Uterus (tissue), 4 donors: ENCODE data around the gene ODR4. TPM values are rescaled to one million over a fixed set of nuclear protein-coding genes. Genes with fewer than 3 reads are reported as not detected.
"Not testable (repeated sequence)": the region's sequence is repeated elsewhere in the genome, so short reads cannot be mapped to it uniquely, and the experiment has no call there.

Experiments used
- DNase-seq, 2 donors: peaks; one replicate each; pipeline ENCODE4 v3.0.0-alpha.2; 2019 to 2020
- H3K27ac ChIP-seq, 2 donors: fragments of 200-600 bp; sonication (generic); 1 replicate in 1 of 2; 2 replicates in 1 of 2; pipeline ENCODE4 v1.5.1; 2016 to 2018
- H3K27me3 ChIP-seq, 2 donors: fragments of 200-600 bp; sonication (generic); one replicate each; pipeline ENCODE4 v1.5.1; 2018 to 2019; ENCODE audit warnings: control low read depth in 1 of 2
- H3K36me3 ChIP-seq, 2 donors: fragments of 200-600 bp; sonication (generic); one replicate each; pipeline ENCODE4 v1.5.1; 2019; ENCODE audit warnings: control low read depth in 1 of 2
- H3K4me1 ChIP-seq, 2 donors: fragments of 200-600 bp; sonication (generic); one replicate each; pipeline ENCODE4 v1.5.1; 2018 to 2019; ENCODE audit warnings: control low read depth in 1 of 2
- H3K4me3 ChIP-seq, 2 donors: fragments of 200-600 bp; sonication (generic); 1 replicate in 1 of 2; 2 replicates in 1 of 2; pipeline ENCODE4 v1.5.1; 2018 to 2019; ENCODE audit warnings: mild to moderate bottlenecking in 1 of 2
- H3K9me3 ChIP-seq, 2 donors: fragments of 200-600 bp; sonication (generic); one replicate each; pipeline ENCODE4 v1.5.1; 2019; ENCODE audit warnings: control low read depth in 1 of 2
- POLR2A ChIP-seq, 2 donors: fragments of 450-650 bp; IDR thresholded peaks; one replicate each; pipeline ENCODE4 v1.6.1; 2016; ENCODE audit warnings: antibody characterized with exemption in 2 of 2, mild to moderate bottlenecking in 1 of 2, moderate library complexity in 1 of 2
- intact Hi-C: fragments of 100-400 bp; cut with DNase I; formaldehyde crosslinking; loops from one replicate; pipeline ENCODE4 v1.15.1; 2023; ENCODE audit warnings: low total_unique reads
- total RNA-seq, 4 donors: library from RNA; depleted of rRNA in 3 of 4; stranded (reverse); fragments of >200 nt in 3 of 4; gene quantifications; one replicate each; pipeline versions ENCODE4 v1.1.0 to v1.2.4, GENCODE V29; 2014 to 2023
- TF ChIP-seq, protein P1 (sequence below), 4 experiments: fragments of 200-600 bp in 2 of 4; fragments of 450-650 bp in 2 of 4; sonication (generic) in 2 of 4; IDR thresholded peaks; one replicate each; pipeline ENCODE4 v1.5.1; 2016 to 2019; ENCODE audit warnings: antibody characterized with exemption in 4 of 4, mild to moderate bottlenecking in 2 of 4, moderate library complexity in 1 of 4
- donor health status: DM: yes; HTN: yes; CAD: no.

ODR4 gene
- total RNA-seq, 4 donors from 2014 or later, result 4.6 to 39.4 (median 17.7) TPM

DNA sequence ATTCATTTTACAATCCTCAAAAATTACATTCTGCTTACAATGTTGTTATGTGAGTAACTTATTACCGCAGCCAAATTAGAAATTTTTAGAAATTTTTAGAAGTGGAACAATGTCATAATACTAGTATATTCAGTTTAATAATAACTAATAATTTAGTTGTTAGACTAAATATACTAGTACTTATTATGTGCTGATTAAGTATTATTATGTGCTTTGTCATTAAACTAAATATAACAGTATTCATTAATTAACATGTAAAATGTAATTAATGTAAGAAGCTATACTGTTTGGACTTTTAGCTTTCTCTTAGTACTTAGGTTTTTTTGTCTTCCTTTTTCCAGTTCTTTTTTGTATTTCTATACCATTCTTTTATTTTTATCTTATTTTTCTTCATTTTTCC, 15.3 kb downstream of the ODR4 start:
- no peak overlapping the region for H3K4me3 ChIP-seq
- no peaks in the 10 kb centered on the region for H3K27me3 ChIP-seq
- no peaks in the 10 kb centered on the region for H3K9me3 ChIP-seq
- no peaks in the 10 kb centered on the region for H3K4me1 ChIP-seq
- no peak for TF ChIP-seq POLR2A (IDR thresholded peaks at IDR 0.05)
- TF ChIP-seq, protein P1, sequence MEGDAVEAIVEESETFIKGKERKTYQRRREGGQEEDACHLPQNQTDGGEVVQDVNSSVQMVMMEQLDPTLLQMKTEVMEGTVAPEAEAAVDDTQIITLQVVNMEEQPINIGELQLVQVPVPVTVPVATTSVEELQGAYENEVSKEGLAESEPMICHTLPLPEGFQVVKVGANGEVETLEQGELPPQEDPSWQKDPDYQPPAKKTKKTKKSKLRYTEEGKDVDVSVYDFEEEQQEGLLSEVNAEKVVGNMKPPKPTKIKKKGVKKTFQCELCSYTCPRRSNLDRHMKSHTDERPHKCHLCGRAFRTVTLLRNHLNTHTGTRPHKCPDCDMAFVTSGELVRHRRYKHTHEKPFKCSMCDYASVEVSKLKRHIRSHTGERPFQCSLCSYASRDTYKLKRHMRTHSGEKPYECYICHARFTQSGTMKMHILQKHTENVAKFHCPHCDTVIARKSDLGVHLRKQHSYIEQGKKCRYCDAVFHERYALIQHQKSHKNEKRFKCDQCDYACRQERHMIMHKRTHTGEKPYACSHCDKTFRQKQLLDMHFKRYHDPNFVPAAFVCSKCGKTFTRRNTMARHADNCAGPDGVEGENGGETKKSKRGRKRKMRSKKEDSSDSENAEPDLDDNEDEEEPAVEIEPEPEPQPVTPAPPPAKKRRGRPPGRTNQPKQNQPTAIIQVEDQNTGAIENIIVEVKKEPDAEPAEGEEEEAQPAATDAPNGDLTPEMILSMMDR (IDR thresholded peaks at IDR 0.05), result no peak
- no peaks in the 10 kb centered on the region for H3K36me3 ChIP-seq
- no peak overlapping the region for H3K27ac ChIP-seq
- intact Hi-C loops, result no loop called here
- no peak for DNase-seq

DNA sequence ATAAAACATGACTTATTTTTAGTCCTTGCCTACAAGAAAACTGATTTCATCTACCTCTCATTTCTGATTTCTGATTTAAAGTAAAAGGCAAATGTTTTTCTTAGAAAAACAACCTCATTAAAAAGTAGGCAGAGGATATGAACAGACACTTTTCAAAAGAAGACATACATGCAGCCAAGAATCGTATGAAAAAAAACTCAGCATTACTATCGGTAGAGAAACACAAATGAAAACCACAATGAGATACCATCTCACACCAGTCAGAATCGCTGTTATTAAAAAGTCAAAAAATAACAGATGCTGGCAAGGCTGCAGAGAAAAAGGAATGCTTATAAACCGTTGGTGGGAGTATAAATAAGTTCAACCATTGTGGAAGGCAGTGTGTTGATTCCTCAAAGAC, 16.2 kb downstream of the ODR4 start:
- Histone ChIP-seq H3K27ac (no peak overlapping the region), H3K4me3 (no peak overlapping the region), H3K4me1 (no peaks in the 10 kb centered on the region), H3K36me3 (no peaks in the 10 kb centered on the region), H3K9me3 (no peaks in the 10 kb centered on the region), H3K27me3 (no peaks in the 10 kb centered on the region)
- TF ChIP-seq, protein P1 (IDR thresholded peaks at IDR 0.05), result no peak
- TF ChIP-seq POLR2A (IDR thresholded peaks at IDR 0.05), result no peak
- no peak for DNase-seq
- intact Hi-C loops, result no loop called here

DNA sequence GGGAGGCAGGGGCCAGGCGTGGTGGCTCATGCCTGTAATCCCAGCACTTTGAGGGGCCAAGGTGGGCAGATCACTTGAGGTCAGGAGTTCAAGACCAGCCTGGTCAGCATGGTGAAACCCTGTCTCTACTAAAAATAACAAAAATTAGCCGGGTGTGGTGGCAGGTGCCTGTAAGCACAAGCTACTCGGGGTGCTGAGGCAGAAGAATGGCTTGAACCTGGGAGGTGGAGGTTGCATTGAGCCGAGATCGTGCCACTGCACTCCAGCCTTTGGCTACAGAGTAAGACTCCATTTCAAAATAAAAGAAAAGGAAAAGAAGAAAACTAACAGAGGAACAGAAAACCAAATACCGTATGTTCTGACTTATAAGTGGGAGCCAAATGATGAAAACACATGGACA, 17.1 kb downstream of the ODR4 start:
- H3K4me1 ChIP-seq, DNase-seq, H3K36me3 ChIP-seq, H3K27ac ChIP-seq, intact Hi-C loops, H3K9me3 ChIP-seq, H3K4me3 ChIP-seq, H3K27me3 ChIP-seq: not testable (repeated sequence)

DNA sequence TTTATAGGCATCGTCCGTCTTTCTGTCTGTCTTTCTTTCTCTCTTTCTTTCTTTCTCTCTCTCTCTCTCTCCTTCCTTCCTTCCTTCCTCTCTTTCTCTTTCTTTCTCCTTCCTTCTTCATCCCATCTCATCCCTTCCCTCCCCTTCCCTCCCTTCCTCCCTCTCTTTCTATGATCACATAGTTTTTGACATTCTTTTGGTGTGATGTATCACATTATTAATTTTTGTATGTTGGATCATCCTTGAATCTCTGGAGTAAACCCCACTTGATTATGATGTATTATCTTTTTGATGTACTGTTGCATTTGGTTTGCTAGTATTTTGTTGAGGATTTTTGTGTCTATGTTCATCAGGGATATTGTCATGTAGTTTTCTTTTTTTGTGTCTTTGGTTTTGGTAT, 25.8 kb downstream of the ODR4 start:
- DNase-seq, H3K4me3 ChIP-seq, intact Hi-C loops, H3K9me3 ChIP-seq, H3K4me1 ChIP-seq, H3K27me3 ChIP-seq, H3K36me3 ChIP-seq, H3K27ac ChIP-seq: not testable (repeated sequence)

DNA sequence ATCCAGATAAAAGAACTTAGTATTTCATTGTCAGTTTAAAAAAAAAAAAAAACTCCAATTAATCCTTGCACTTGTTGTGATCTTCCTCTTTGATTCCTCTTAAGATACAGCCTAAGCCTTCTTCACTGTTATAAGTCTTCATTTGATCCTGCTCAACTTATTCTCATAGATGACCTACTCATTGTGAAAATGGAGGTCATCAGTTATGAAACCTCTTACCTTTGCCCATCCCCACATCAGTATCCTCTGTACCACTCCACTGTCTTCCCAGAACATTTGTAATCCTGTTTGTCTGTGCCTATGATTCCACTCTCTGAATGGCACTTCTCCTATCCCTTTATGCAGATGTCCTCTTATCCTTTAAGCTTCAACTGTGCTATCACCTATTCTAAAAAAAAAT, 28.0 kb downstream of the ODR4 start:
- intact Hi-C loops, result no loop called here
- Histone ChIP-seq H3K4me1 (no peaks in the 10 kb centered on the region), H3K36me3 (no peaks in the 10 kb centered on the region), H3K27me3 (no peaks in the 10 kb centered on the region), H3K27ac (no peak overlapping the region), H3K9me3 (no peaks in the 10 kb centered on the region), H3K4me3 (no peak overlapping the region)
- TF ChIP-seq POLR2A (IDR thresholded peaks at IDR 0.05), result no peak
- TF ChIP-seq, protein P1 (IDR thresholded peaks at IDR 0.05), result no peak
- no peak for DNase-seq

DNA sequence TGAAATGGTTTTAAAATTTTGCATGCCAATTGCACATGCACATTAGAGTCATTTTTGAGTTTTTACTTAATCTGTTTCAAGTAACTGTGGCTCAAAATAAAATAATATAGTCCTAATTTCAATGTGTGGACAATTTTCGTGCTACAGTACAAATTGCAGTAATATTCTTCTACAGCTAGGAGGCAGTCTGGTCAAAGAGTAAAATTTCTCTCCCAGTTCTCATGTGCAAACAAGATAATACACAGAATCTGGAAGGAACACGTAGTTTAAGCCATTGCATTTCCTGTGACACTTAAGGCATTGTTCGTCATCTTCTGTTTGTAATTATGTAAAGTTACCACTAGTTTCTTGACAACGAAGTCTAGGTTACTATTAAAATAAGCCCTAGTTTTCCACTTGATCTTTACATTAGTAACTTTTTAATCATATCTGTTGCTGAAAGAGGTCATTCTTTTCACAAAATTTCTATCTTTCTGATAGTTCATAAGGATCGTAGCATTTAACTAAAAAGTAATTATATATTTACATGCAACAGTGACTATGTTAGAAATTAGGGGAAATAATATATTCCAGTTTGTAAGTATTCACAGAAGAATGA, 28.9 kb downstream of the ODR4 start:
- no peak overlapping the region for H3K4me3 ChIP-seq
- H3K36me3 ChIP-seq, result no peaks in the 10 kb centered on the region
- H3K27me3 ChIP-seq, result no peaks in the 10 kb centered on the region
- DNase-seq, result no peak
- no peaks in the 10 kb centered on the region for H3K9me3 ChIP-seq
- intact Hi-C loops, result no loop called here
- H3K27ac ChIP-seq, result no peak overlapping the region
- TF ChIP-seq, protein P1 (IDR thresholded peaks at IDR 0.05), result peak; percentile 47 to 59 (median 50)
- TF ChIP-seq POLR2A (IDR thresholded peaks at IDR 0.05), result no peak
- no peaks in the 10 kb centered on the region for H3K4me1 ChIP-seq
